Hepatocyte (in vitro differentiated cells): Measurements from ENCODE around the gene TFAP2B. TPM values are rescaled to one million over a fixed set of nuclear protein-coding genes. Genes with fewer than 3 reads are reported as not detected.

Source experiments
- DNase-seq: peaks from one replicate; pipeline ENCODE4 v3.0.0-alpha.2; 2016; ENCODE audit warnings: low spot score
- H2AFZ ChIP-seq: fragments of 200-600 bp; sonication (generic); 2 replicates; pipeline ENCODE4 v1.6.0; 2016; ENCODE audit warnings: antibody characterized with exemption, mild to moderate bottlenecking
- H3K27ac ChIP-seq: fragments of 200-600 bp; sonication (generic); 2 replicates; pipeline ENCODE4 v1.5.1; 2016; ENCODE audit warnings: mild to moderate bottlenecking
- H3K27me3 ChIP-seq: fragments of 200-600 bp; sonication (generic); 2 replicates; pipeline ENCODE4 v1.6.1; 2016
- H3K36me3 ChIP-seq: fragments of 200-600 bp; sonication (generic); replicated peaks from 2 replicates; pipeline ENCODE4 v1.5.1; 2016; ENCODE audit warnings: low read depth; ENCODE audit not compliant: insufficient read depth
- H3K4me1 ChIP-seq: fragments of 200-600 bp; sonication (generic); 2 replicates; pipeline ENCODE4 v1.5.1; 2016; ENCODE audit warnings: mild to moderate bottlenecking, moderate library complexity; ENCODE audit not compliant: insufficient read depth
- H3K4me2 ChIP-seq: fragments of 200-600 bp; sonication (generic); 2 replicates; pipeline ENCODE4 v1.6.0; 2016
- H3K4me3 ChIP-seq: fragments of 200-600 bp; sonication (generic); 2 replicates; pipeline ENCODE4 v1.5.1; 2016; ENCODE audit warnings: mild to moderate bottlenecking
- H3K79me2 ChIP-seq: fragments of 200-600 bp; sonication (generic); 2 replicates; pipeline ENCODE4 v1.6.0; 2017; ENCODE audit warnings: mild to moderate bottlenecking
- H3K9me2 ChIP-seq: fragments of 200-600 bp; sonication (generic); replicated peaks from 2 replicates; pipeline ENCODE4 v1.6.0; 2017; ENCODE audit warnings: mild to moderate bottlenecking; ENCODE audit not compliant: insufficient read depth
- H3K9me3 ChIP-seq: fragments of 200-600 bp; sonication (generic); 2 replicates; pipeline ENCODE4 v1.5.1; 2016; ENCODE audit warnings: low read depth, mild to moderate bottlenecking
- H4K20me1 ChIP-seq: fragments of 200-600 bp; sonication (generic); 2 replicates; pipeline ENCODE4 v1.6.0; 2016; ENCODE audit warnings: mild to moderate bottlenecking; ENCODE audit not compliant: insufficient read depth, poor library complexity, severe bottlenecking
- CTCF ChIP-seq: fragments of 200-600 bp; sonication (generic); IDR thresholded peaks from 2 replicates; pipeline ENCODE4 v1.5.1; 2016; ENCODE audit warnings: antibody characterized with exemption, mild to moderate bottlenecking; ENCODE audit not compliant: poor library complexity
- EZH2 ChIP-seq: fragments of 200-600 bp; sonication (generic); IDR thresholded peaks from 2 replicates; pipeline ENCODE4 v1.6.1; 2016; ENCODE audit warnings: antibody characterized with exemption, mild to moderate bottlenecking, borderline replicate concordance
- EZH2phosphoT487 ChIP-seq: fragments of 200-600 bp; sonication (generic); IDR thresholded peaks from one replicate; pipeline ENCODE4 v1.6.1; 2018; ENCODE audit warnings: antibody characterized with exemption, mild to moderate bottlenecking, low read depth, moderate library complexity; ENCODE audit not compliant: unreplicated experiment, severe bottlenecking
- WGBS: methylation state at CpG from one replicate; pipeline ENCODE4 v1.1.6; 2016; ENCODE audit warnings: low lambda C conversion rate; ENCODE audit errors: missing lambda C conversion rate; 5-methylcytosine and 5-hydroxymethylcytosine counted together
- polyA plus RNA-seq: library from polyadenylated mRNA; unstranded; fragments of >200 nt; fragmentation: Nextera tagmentation; extraction: Ambion mirVana; gene quantifications from 2 replicates; pipeline ENCODE4 v1.2.1, GENCODE V29; 2016
- total RNA-seq: library from RNA; depleted of rRNA; stranded (reverse); fragments of >200 nt; gene quantifications from 2 replicates; pipeline ENCODE4 v1.2.3, GENCODE V29; 2014

Gene TFAP2B
- total and polyA plus RNA-seq, 2 experiments from 2014 or later, result 0.73 to 1.3 TPM

DNA sequence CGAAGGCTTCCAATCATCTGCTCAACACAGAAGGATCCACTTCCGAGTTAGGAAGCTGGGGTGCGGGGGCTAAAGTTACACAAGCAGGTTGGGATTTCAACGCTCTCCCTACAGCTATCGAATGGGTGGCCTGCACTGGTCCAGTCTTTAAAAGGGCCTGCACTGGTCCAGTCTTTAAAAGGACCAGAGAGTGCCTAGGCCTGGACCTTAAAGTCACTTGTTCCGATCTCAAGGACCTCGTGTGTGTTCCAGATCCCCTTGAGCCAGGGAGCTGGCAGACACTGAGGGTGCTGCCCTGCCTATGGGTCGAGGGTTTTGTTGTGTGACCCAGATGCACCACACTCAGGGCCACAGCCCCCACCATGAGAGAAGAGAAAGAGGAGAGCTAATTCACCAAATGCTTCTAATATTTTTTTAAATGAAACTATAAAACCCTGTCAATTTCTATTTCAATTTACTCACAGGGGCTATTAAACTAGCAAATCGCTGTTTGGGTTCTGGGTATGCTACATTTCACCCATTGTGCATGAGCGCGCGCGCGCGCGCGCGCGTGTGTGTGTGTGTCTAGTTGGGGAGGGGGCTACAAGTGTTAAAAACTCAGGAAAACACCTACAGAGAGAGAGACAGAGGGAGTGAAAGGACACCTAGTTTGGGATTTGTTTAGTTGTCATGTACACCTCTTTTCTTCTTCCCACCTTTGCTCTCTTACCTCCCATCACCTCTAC, 7.5 kb downstream of the TFAP2B start:
- Histone ChIP-seq H3K36me3 (no peaks in the 10 kb centered on the region), H2AFZ (no peak overlapping the region), H3K9me3 (no peaks in the 10 kb centered on the region), H4K20me1 (no peaks in the 10 kb centered on the region), H3K4me3 (no peak overlapping the region), H3K27ac (peak overlapping the region; percentile 43), H3K9me2 (no peaks in the 10 kb centered on the region), H3K27me3 (peaks cover 99% of the 10 kb centered on the region), H3K4me1 (no peaks in the 10 kb centered on the region), H3K79me2 (no peaks in the 10 kb centered on the region), H3K4me2 (peak overlapping the region; percentile 46)
- no peak for DNase-seq
- TF ChIP-seq EZH2 (no peak), CTCF (no peak), EZH2phosphoT487 (no peak)
- WGBS, result 12% methylated on average over 19 of the region's 19 CpGs

DNA sequence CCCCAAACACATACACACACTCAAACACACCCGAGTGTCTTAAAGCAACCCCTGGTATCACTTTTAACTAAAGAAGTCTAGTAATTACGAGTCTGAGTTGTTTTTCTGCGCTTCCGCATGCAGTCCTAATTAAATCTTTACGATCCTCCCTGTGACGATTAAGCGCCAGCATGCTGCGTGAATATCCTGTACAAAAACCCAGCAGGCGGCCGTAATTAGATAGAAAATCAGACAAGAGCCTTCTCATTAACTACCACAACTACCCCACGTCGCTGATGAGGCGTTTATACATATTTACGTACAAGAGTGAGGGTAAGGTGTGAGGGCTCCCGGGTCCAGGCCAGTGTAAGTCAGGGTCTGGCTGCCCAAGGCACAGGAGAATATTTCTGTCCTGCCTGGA, 8.1 kb downstream of the TFAP2B start:
- Histone ChIP-seq H3K4me2 (no peak overlapping the region), H3K27me3 (peaks cover 99% of the 10 kb centered on the region)

DNA sequence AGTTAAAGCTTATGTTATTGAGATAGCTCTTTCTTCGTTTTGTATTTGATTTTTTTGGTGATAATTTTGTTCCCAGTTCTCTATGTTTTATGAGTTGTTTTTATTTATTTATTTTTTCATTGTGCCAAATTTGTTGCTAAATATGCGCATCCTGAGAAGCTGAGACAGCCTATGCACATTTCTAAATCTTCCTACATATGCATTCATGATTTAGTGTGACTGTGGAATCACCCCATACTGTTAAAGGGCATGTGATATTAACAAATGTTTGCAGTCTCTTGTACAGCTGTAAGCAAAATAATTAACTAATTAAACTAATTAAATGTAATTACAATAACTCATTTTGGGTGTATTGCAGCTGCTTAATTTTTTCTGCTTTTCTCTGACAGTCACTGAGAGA, 10.4 kb downstream of the TFAP2B start:
- Histone ChIP-seq H3K79me2 (no peaks in the 10 kb centered on the region), H3K4me2 (no peak overlapping the region), H3K36me3 (no peaks in the 10 kb centered on the region), H3K4me3 (no peak overlapping the region), H3K9me3 (no peaks in the 10 kb centered on the region), H3K27me3 (peaks cover 98% of the 10 kb centered on the region), H4K20me1 (no peaks in the 10 kb centered on the region), H2AFZ (no peak overlapping the region), H3K9me2 (no peaks in the 10 kb centered on the region), H3K27ac (no peak overlapping the region), H3K4me1 (no peaks in the 10 kb centered on the region)
- WGBS, result 50% methylated on average over 2 of the region's 2 CpGs
- TF ChIP-seq EZH2 (no peak), EZH2phosphoT487 (no peak), CTCF (no peak)
- DNase-seq, result no peak

More for the DNA sequence above, 8.1 kb downstream of the TFAP2B start:
- no peak for DNase-seq
- no peak overlapping the region for H3K27ac ChIP-seq
- no peak overlapping the region for H2AFZ ChIP-seq
- no peaks in the 10 kb centered on the region for H3K4me1 ChIP-seq
- no peaks in the 10 kb centered on the region for H3K9me3 ChIP-seq
- H3K4me3 ChIP-seq, result no peak overlapping the region
- TF ChIP-seq EZH2phosphoT487, result no peak
- TF ChIP-seq CTCF, result no peak
- TF ChIP-seq EZH2, result no peak
- H4K20me1 ChIP-seq, result no peaks in the 10 kb centered on the region
- H3K9me2 ChIP-seq, result no peaks in the 10 kb centered on the region
- 11% methylated on average over 15 of the region's 15 CpGs for WGBS
- H3K36me3 ChIP-seq, result no peaks in the 10 kb centered on the region
- no peaks in the 10 kb centered on the region for H3K79me2 ChIP-seq
